Endothelial cell of umbilical vein (primary cell): ENCODE measurements around the gene ENKD1. TPM values are rescaled to one million over a fixed set of nuclear protein-coding genes. Genes with fewer than 3 reads are reported as not detected.

Experiments used
- BruUV-seq: library from RNA; stranded (reverse); fragments of 400-500 nt; replicated peaks from 2 replicates; lab custom pipeline; 2021; lab: Mats Ljungman, UMichigan
- CTCF ChIA-PET: fragments of 300-600, 350-600 bp; sonication (Branson Sonifier 250); formaldehyde crosslinking; loops from one replicate; lab custom pipeline; 2021; ENCODE audit warnings: antibody characterized with exemption, inconsistent platforms; lab: Charles Lee
- POLR2A ChIA-PET: fragments of 300-600, 350-600 bp; sonication (Branson Sonifier 250); formaldehyde crosslinking; loops from one replicate; lab custom pipeline; 2021; ENCODE audit warnings: antibody characterized with exemption, inconsistent platforms; lab: Charles Lee
- DNase-seq: peaks from one replicate; pipeline ENCODE4 v3.0.0-alpha.2; 2011; ENCODE audit warnings: low read depth, low spot score
- FAIRE-seq: peaks from 2 replicates; lab custom pipeline; 2011; peaks lifted over from hg19 to GRCh38; lab: Jason Lieb, UNC
- H2AFZ ChIP-seq: 2 replicates; pipeline ENCODE4 v1.6.0; 2012; ENCODE audit warnings: low read depth, low read length, control low read depth, inconsistent platforms
- H3K27ac ChIP-seq: 2 replicates; pipeline ENCODE4 v1.5.1; 2011; ENCODE audit warnings: low read depth, mild to moderate bottlenecking, control low read depth, low read length, moderate library complexity; ENCODE audit not compliant: insufficient read depth
- H3K27me3 ChIP-seq, 2 experiments: 2 replicates each; pipeline versions ENCODE4 v1.6.0 to v1.6.1; 2011; ENCODE audit warnings: low read length in 2 of 2, mixed read lengths in 1 of 2; ENCODE audit not compliant: control insufficient read depth in 2 of 2, insufficient read depth in 2 of 2
- H3K36me3 ChIP-seq, 2 experiments: 2 replicates in 1 of 2; 3 replicates in 1 of 2; pipeline ENCODE4 v1.5.1; 2011; ENCODE audit warnings: low read length in 2 of 2, mild to moderate bottlenecking in 1 of 2, moderate library complexity in 1 of 2; ENCODE audit not compliant: control insufficient read depth in 2 of 2, insufficient read depth in 2 of 2; ENCODE audit errors: extremely low read depth in 1 of 2
- H3K4me1 ChIP-seq: 3 replicates; pipeline ENCODE4 v1.5.1; 2011; ENCODE audit warnings: mild to moderate bottlenecking, low read length; ENCODE audit not compliant: control insufficient read depth, insufficient read depth; ENCODE audit errors: extremely low read depth
- H3K4me2 ChIP-seq: 2 replicates; pipeline ENCODE4 v1.6.1; 2011; ENCODE audit warnings: low read length, control low read depth, mixed read lengths; ENCODE audit not compliant: insufficient read depth
- H3K4me3 ChIP-seq, 3 experiments: fragments of 200-600 bp in 1 of 3; sonication (generic), shearing (Covaris generic) in 1 of 3; replicated peaks in 1 of 3; 2 replicates each; pipeline ENCODE4 v1.5.1; 2011 to 2016; ENCODE audit warnings: control low read depth in 3 of 3, low read length in 3 of 3, mild to moderate bottlenecking in 2 of 3, inconsistent platforms in 1 of 3, low read depth in 1 of 3, moderate library complexity in 1 of 3; ENCODE audit not compliant: insufficient read depth in 1 of 3
- H3K79me2 ChIP-seq: 2 replicates; pipeline ENCODE4 v1.6.0; 2012; ENCODE audit warnings: low read length, inconsistent platforms; ENCODE audit not compliant: control insufficient read depth, insufficient read depth
- H3K9ac ChIP-seq: replicated peaks from 2 replicates; pipeline ENCODE3; 2011; ENCODE audit warnings: low read length, control low read depth; ENCODE audit not compliant: insufficient read depth; ENCODE audit errors: extremely low read depth
- H3K9me1 ChIP-seq: replicated peaks from 3 replicates; pipeline ENCODE4 v1.6.0; 2011; ENCODE audit warnings: mild to moderate bottlenecking, low read length; ENCODE audit not compliant: control insufficient read depth, insufficient read depth; ENCODE audit errors: extremely low read depth
- H3K9me3 ChIP-seq: replicated peaks from 2 replicates; pipeline ENCODE4 v1.5.1; 2012; ENCODE audit warnings: low read length, inconsistent platforms; ENCODE audit not compliant: control insufficient read depth, insufficient read depth
- H4K20me1 ChIP-seq: replicated peaks from 2 replicates; pipeline ENCODE3; 2011; ENCODE audit warnings: mild to moderate bottlenecking, low read length; ENCODE audit not compliant: control insufficient read depth, insufficient read depth; ENCODE audit errors: extremely low read depth
- CTCF ChIP-seq, 2 donors: IDR thresholded peaks; 1 replicate in 1 of 2; 2 replicates in 1 of 2; pipeline ENCODE4 v1.5.1; 2011; ENCODE audit warnings: low read length in 2 of 2, mild to moderate bottlenecking in 2 of 2, moderate library complexity in 2 of 2, control low read depth in 1 of 2, inconsistent platforms in 1 of 2, low read depth in 1 of 2; ENCODE audit not compliant: insufficient read depth in 1 of 2; ENCODE audit errors: extremely low read depth in 1 of 2
- EZH2 ChIP-seq: IDR thresholded peaks from 2 replicates; pipeline ENCODE4 v1.6.1; 2012; ENCODE audit warnings: borderline replicate concordance, low read depth, mild to moderate bottlenecking, moderate library complexity, low read length, inconsistent platforms; ENCODE audit not compliant: severe bottlenecking
- FOS ChIP-seq: IDR thresholded peaks from 2 replicates; pipeline ENCODE4 v1.6.1; 2011; ENCODE audit warnings: mild to moderate bottlenecking, low read length, moderate library complexity, borderline replicate concordance; ENCODE audit not compliant: insufficient read depth
- GATA2 ChIP-seq: IDR thresholded peaks from 2 replicates; pipeline ENCODE4 v1.7.0; 2011; ENCODE audit warnings: low read depth, mild to moderate bottlenecking, moderate library complexity, mixed read lengths, low read length; ENCODE audit not compliant: insufficient read length, insufficient read depth
- JUN ChIP-seq: IDR thresholded peaks from 2 replicates; pipeline ENCODE4 v1.6.1; 2011; ENCODE audit warnings: borderline replicate concordance, low read depth; ENCODE audit not compliant: insufficient read length, insufficient read depth
- MYC ChIP-seq: IDR thresholded peaks from one replicate; pipeline ENCODE4 v1.6.1; 2011; ENCODE audit warnings: mild to moderate bottlenecking, low read depth, low read length
- POLR2A ChIP-seq: IDR thresholded peaks from 2 replicates; pipeline ENCODE4 v1.6.1; 2012; ENCODE audit warnings: low read depth, mild to moderate bottlenecking, control low read depth, low read length
- POLR2AphosphoS5 ChIP-seq: IDR thresholded peaks from 2 replicates; pipeline ENCODE4 v1.6.1; 2012; ENCODE audit warnings: low read depth, mild to moderate bottlenecking, control low read depth, low read length, moderate library complexity; ENCODE audit not compliant: insufficient read depth
- dilution Hi-C: fragments of 300-500 bp; cut with MboI; formaldehyde crosslinking; loops from one replicate; pipeline ENCODE4 v1.15.0; 2019; ENCODE audit warnings: low sequenced_read_pairs; ENCODE audit not compliant: extremely low pct_ligation_motif_present
- intact Hi-C: fragments of 100-400 bp; cut with micrococcal nuclease; formaldehyde crosslinking; loops from one replicate; pipeline ENCODE4 v1.10.0; 2022
- polyA plus RNA-seq, 4 experiments: library from polyadenylated mRNA; depleted of rRNA in 3 of 4; stranded (reverse) in 3 of 4; unstranded in 1 of 4; fragments of >200 nt; gene quantifications; 2 replicates each; pipeline versions ENCODE4 v1.2.1 to v1.2.3, GENCODE V29; 2011 to 2012; ENCODE audit warnings: missing spikeins in 1 of 4
- total RNA-seq: library from RNA; stranded (reverse); gene quantifications from 2 replicates; pipeline ENCODE4 v1.2.3, GENCODE V29; 2021
- TF ChIP-seq, protein P1 (sequence below): IDR thresholded peaks from 2 replicates; pipeline ENCODE4 v1.6.1; 2011; ENCODE audit not compliant: insufficient read depth, insufficient read length

The ENKD1 gene
- total and polyA plus RNA-seq, 2 donors (not counting 3 experiments of a cell fraction or from before 2014, with no cell fraction given), result 16.7 to 17.3 TPM

DNA sequence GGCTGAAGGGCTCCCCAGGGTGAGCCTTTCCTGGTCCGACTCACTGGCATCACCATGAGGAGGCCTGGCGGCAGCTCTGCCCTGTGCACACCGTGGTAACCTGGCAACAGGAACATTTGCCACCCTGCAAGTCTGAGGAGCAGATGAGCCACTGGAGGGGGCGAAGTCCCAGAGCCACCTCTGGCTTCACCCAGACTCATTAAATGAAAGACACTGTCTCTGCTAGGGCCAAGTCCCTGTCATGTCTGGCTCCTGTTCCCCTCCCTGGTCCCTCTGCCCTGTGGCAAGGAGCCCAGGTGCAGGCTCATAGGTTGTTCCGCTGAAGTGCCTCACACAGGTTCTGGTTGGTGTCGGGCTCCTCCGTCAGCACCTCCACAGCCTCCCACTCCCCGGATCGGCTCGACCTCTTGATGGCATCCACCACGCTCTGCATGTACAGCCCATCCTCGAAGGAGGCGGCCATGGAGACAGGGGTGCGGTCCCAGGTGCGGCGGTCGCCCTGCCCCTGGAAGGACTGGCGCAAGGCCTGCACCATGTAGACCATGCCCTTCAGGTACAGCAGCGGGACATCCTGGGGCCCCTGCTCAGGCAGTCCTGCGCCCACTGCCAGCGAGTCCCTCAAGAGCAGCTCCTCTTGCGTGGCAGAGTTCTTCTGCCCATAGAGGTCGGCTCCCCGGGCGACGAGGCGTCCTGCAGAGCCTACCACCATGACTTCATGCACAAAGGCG is 8.5 kb upstream of the ENKD1 start:
- Histone ChIP-seq H3K27me3 (no peaks in the 10 kb centered on the region), H3K9me3 (no peaks in the 10 kb centered on the region), H3K9me1 (no peaks in the 10 kb centered on the region), H3K9ac (no peak overlapping the region), H2AFZ (no peak overlapping the region), H3K27ac (no peak overlapping the region), H3K4me3 (no peak overlapping the region), H3K36me3 (peaks cover 0 to 10% of the 10 kb centered on the region in 2 experiments), H3K4me2 (no peak overlapping the region), H3K4me1 (peaks cover 26% of the 10 kb centered on the region), H3K79me2 (no peaks in the 10 kb centered on the region), H4K20me1 (no peaks in the 10 kb centered on the region)
- intact Hi-C loops (no loop called here), dilution Hi-C loops (loop anchor here (25.0 kb wide), 1 partner anchor 237 kb away; no protein-coding TSS in a partner anchor)
- DNase-seq (no peak), FAIRE-seq (no peak)
- TF ChIP-seq, protein P1, sequence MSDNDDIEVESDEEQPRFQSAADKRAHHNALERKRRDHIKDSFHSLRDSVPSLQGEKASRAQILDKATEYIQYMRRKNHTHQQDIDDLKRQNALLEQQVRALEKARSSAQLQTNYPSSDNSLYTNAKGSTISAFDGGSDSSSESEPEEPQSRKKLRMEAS, result no peak
- TF ChIP-seq POLR2A (no peak), FOS (no peak), CTCF (IDR thresholded peaks at IDR 0.05; ENCODE audit: extremely low read depth in 1 of 2, insufficient read depth in 1 of 2, low read depth in 1 of 2, low read length in 2 of 2) (no peak), EZH2 (no peak), MYC (no peak), JUN (no peak), POLR2AphosphoS5 (no peak), GATA2 (no peak)
- TSS peak; percentile 6 for BruUV-seq
- POLR2A ChIA-PET, result no interaction called here
- CTCF ChIA-PET, result interaction anchor here (2.5 to 12.7 kb wide), 4 partner anchors 132 to 252 kb away, joined by 8 to 163 read pairs (median 38); partner anchors contain the start of genes RANBP10 and TSNAXIP1
